HL-60 (cell line): ENCODE data around the gene CEP295NL.

Experiments used
- CTCF ChIP-seq: IDR thresholded peaks from one replicate; pipeline ENCODE4 v1.5.1; 2011; ENCODE audit warnings: low read length, control low read depth, inconsistent platforms; ENCODE audit not compliant: insufficient read depth
- GABPA ChIP-seq: IDR thresholded peaks from 2 replicates; pipeline ENCODE4 v1.6.1; 2012; ENCODE audit warnings: low read depth
- POLR2AphosphoS5 ChIP-seq: IDR thresholded peaks from 2 replicates; pipeline ENCODE4 v1.6.1; 2012; ENCODE audit warnings: low read depth
- SPI1 ChIP-seq: IDR thresholded peaks from 2 replicates; pipeline ENCODE4 v1.6.1; 2012; ENCODE audit warnings: low read depth, mild to moderate bottlenecking, borderline replicate concordance

GRCh38 chr17:78896834-78897663 lies 6.0 kb downstream of the CEP295NL start:
- TF ChIP-seq CTCF (no peak), GABPA (no peak), POLR2AphosphoS5 (no peak), SPI1 (no peak)
